Activated CD4-positive, alpha-beta memory T cell treated with anti-CD3 and anti-CD28 coated beads, Interleukin-2, amount 10 ng/mL, durations not matched to agents 7 days and 5 days (primary cell): ENCODE results near the gene PLXNA2. TPM values are rescaled to one million over a fixed set of nuclear protein-coding genes. Genes with fewer than 3 reads are reported as not detected.

Experiments
- CTCF ChIA-PET: fragments of 350-600 bp; sonication (Branson Sonifier 250); formaldehyde crosslinking; loops from one replicate; lab custom pipeline; 2021; ENCODE audit warnings: antibody characterized with exemption, inconsistent platforms; lab: Charles Lee
- POLR2A ChIA-PET: fragments of 350-600 bp; sonication (Branson Sonifier 250); formaldehyde crosslinking; loops from one replicate; lab custom pipeline; 2021; ENCODE audit warnings: antibody characterized with exemption; lab: Charles Lee
- DNase-seq: peaks from one replicate; pipeline ENCODE4 v3.0.0-alpha.2; 2020
- H3K27ac Mint-ChIP-seq: one replicate; pipeline ENCODE4 v1.8.0; 2021; ENCODE audit warnings: mild to moderate bottlenecking, mixed read lengths
- H3K27me3 Mint-ChIP-seq: one replicate; pipeline ENCODE4 v1.8.0; 2021; ENCODE audit warnings: mixed read lengths
- H3K36me3 Mint-ChIP-seq: one replicate; pipeline ENCODE4 v1.8.0; 2021; ENCODE audit warnings: low read depth, mixed read lengths
- H3K4me1 Mint-ChIP-seq: one replicate; pipeline ENCODE4 v1.8.0; 2021; ENCODE audit warnings: mixed read lengths
- H3K4me3 Mint-ChIP-seq: one replicate; pipeline ENCODE4 v1.8.0; 2021; ENCODE audit warnings: mild to moderate bottlenecking, mixed read lengths
- H3K9me3 Mint-ChIP-seq: one replicate; pipeline ENCODE4 v1.8.0; 2021; ENCODE audit warnings: mixed read lengths
- total RNA-seq, 2 experiments: library from RNA; stranded (reverse); gene quantifications; one replicate each; pipeline ENCODE4 v1.2.3, GENCODE V29; 2021

Gene PLXNA2
- total RNA-seq, 2 experiments from 2014 or later: 0.43 to 0.65 TPM

DNA sequence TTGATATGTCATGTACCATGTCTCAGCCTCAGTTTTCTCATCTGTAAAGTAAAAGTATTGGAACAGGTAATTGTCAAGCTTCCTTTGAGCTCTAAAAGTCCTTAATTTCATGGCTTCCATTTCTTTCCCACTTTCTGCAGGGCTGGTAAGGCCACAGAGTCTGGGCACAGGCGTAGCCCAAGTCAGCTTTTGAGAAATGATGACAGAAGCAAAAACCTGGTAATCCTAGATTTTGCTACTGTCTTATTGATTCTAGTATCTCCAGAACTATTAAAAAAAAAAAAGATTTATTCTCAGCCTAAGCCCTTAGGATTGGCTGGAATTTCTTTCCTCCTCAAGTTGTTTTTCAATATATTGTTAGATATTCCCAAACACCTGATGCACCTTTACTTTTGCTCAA lies 31.3 kb downstream of the PLXNA2 start:
- Mint-ChIP-seq H3K4me3 (no peak overlapping the region), H3K9me3 (no peaks in the 10 kb centered on the region), H3K36me3 (no peaks in the 10 kb centered on the region), H3K27ac (no peak overlapping the region), H3K4me1 (no peaks in the 10 kb centered on the region), H3K27me3 (peaks cover 3% of the 10 kb centered on the region)
- DNase-seq: no peak
- CTCF ChIA-PET: interaction anchor here (0.6 to 1.3 kb wide), 2 partner anchors 10 to 81 kb away, joined by 3 to 4 read pairs; no protein-coding TSS in a partner anchor
- POLR2A ChIA-PET: no interaction called here

GRCh38 chr1:208211921-208212843 lies 32.0 kb downstream of the PLXNA2 start:
- no peak for DNase-seq
- Mint-ChIP-seq H3K27ac (no peak overlapping the region), H3K4me1 (no peaks in the 10 kb centered on the region), H3K4me3 (no peak overlapping the region), H3K9me3 (no peaks in the 10 kb centered on the region), H3K27me3 (peaks cover 3% of the 10 kb centered on the region), H3K36me3 (no peaks in the 10 kb centered on the region)
- ChIA-PET POLR2A (no interaction called here), CTCF (interaction anchor here (0.6 to 1.3 kb wide), 2 partner anchors 9 to 80 kb away, joined by 3 to 4 read pairs; no protein-coding TSS in a partner anchor)

GRCh38 chr1:208209896-208210589 lies 34.1 kb downstream of the PLXNA2 start:
- peaks cover 3% of the 10 kb centered on the region for H3K27me3 Mint-ChIP-seq
- H3K4me1 Mint-ChIP-seq: no peaks in the 10 kb centered on the region
- no peak overlapping the region for H3K27ac Mint-ChIP-seq
- no peaks in the 10 kb centered on the region for H3K9me3 Mint-ChIP-seq
- CTCF ChIA-PET: no interaction called here
- no peak overlapping the region for H3K4me3 Mint-ChIP-seq
- no peaks in the 10 kb centered on the region for H3K36me3 Mint-ChIP-seq
- POLR2A ChIA-PET: no interaction called here
- DNase-seq: no peak

DNA sequence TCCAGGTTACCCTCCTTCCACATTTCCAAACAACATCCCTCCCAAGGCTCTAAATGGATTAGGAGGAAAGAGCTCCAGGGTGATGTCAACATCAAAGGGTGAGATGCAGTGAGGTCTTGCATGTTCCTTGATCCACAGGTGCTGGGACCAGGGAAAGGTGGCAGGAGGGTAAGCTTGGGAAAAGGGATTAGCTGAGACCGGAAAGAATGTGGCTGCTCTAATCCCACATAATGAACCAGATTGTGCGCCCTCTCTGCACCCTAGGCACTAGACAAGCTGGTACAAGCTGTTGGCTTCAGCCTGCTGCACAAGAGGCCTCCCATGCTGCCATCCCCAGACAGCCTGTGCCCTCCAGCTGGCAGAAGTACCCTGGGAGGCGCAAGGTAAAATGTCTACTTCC lies 34.9 kb downstream of the PLXNA2 start:
- Mint-ChIP-seq H3K4me3 (no peak overlapping the region), H3K27ac (no peak overlapping the region), H3K4me1 (no peaks in the 10 kb centered on the region), H3K9me3 (no peaks in the 10 kb centered on the region), H3K27me3 (peaks cover 3% of the 10 kb centered on the region), H3K36me3 (no peaks in the 10 kb centered on the region)
- CTCF ChIA-PET: no interaction called here
- POLR2A ChIA-PET: no interaction called here
- no peak for DNase-seq

GRCh38 chr1:208208132-208208487 lies 36.1 kb downstream of the PLXNA2 start:
- ChIA-PET POLR2A (no interaction called here), CTCF (no interaction called here)
- Mint-ChIP-seq H3K27me3 (peaks cover 2% of the 10 kb centered on the region), H3K4me1 (no peaks in the 10 kb centered on the region), H3K36me3 (no peaks in the 10 kb centered on the region), H3K9me3 (no peaks in the 10 kb centered on the region), H3K27ac (no peak overlapping the region), H3K4me3 (no peak overlapping the region)
- DNase-seq: no peak

DNA sequence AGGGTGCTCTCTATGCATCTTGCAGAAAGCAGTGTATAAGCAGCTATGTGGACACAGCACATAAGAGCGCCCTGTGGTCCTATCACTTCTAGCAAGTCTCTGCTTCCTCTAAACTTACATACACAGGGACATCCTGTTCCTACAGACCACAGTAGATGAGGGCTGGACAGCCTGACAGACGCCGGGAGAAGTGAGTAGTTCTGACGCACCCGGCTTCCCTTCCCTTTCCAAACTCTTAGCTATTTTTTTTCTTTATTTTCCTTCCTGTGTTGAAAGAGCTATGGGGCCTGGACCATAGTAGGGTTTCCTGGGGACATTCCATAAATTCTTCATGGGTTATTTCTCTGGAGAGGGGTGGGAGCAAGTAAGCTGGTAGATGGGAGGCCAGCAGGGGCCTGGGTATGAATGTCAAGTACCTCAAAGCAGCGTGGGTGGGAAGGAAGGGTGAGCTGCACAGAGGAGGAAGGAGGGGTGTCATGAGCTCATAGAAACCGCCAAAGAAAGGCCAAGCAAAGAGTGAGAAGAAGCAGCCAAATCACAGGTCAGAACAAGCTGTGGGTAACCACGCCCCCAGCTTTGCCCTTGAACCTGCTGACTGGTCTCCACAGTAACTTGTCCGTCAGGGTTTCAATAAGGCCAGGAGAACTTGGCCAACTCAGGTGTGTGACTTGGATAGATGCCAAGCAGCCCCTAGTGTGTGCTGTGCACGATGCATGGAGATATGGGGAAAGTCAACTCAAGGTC lies 36.6 kb downstream of the PLXNA2 start:
- no peak overlapping the region for H3K4me3 Mint-ChIP-seq
- H3K36me3 Mint-ChIP-seq: no peaks in the 10 kb centered on the region
- ChIA-PET POLR2A (no interaction called here), CTCF (no interaction called here)
- peaks cover 2% of the 10 kb centered on the region for H3K27me3 Mint-ChIP-seq
- no peaks in the 10 kb centered on the region for H3K4me1 Mint-ChIP-seq
- H3K27ac Mint-ChIP-seq: no peak overlapping the region
- DNase-seq: no peak
- no peaks in the 10 kb centered on the region for H3K9me3 Mint-ChIP-seq

DNA sequence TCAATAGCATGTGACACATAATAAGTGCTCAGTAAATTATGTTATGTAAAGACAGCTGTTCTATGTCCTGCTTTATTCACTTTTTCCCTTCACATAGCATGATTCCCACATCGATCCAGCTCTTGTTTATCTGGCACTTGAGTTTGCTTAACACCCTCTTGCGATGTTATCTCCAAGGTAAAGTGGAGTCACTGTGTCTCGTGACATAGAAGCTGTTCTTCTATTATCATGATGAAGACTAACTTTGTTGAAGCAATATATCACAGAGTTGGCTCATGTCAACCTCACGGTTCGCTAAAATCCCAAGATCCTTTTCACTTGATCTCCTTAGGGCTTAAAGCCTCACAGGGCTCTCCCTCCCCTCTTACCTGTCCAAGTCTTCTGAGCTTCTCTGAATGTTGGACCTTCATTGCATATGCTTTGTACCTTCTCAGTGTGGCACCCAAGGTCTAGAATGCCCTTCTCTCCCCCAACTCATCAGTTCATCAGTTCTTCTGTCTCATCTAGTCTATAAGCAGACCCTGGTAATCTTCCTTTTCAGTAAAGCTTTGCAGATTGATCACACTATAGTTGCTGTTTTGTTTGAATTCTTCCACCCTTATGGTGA lies 38.0 kb downstream of the PLXNA2 start:
- Mint-ChIP-seq H3K27ac (no peak overlapping the region), H3K4me3 (no peak overlapping the region), H3K9me3 (no peaks in the 10 kb centered on the region), H3K4me1 (no peaks in the 10 kb centered on the region), H3K36me3 (no peaks in the 10 kb centered on the region), H3K27me3 (peaks cover 2% of the 10 kb centered on the region)
- ChIA-PET CTCF (no interaction called here), POLR2A (no interaction called here)
- no peak for DNase-seq

- no peak for DNase-seq
- Mint-ChIP-seq H3K9me3 (no peaks in the 10 kb centered on the region), H3K27me3 (peaks cover 2% of the 10 kb centered on the region), H3K4me3 (no peak overlapping the region), H3K27ac (no peak overlapping the region), H3K4me1 (no peaks in the 10 kb centered on the region), H3K36me3 (no peaks in the 10 kb centered on the region)
- ChIA-PET CTCF (no interaction called here), POLR2A (no interaction called here)
These were observed 38.8 kb downstream of the PLXNA2 start for GRCh38 chr1:208205216-208206013.

- H3K4me1 Mint-ChIP-seq: no peaks in the 10 kb centered on the region
- H3K9me3 Mint-ChIP-seq: no peaks in the 10 kb centered on the region
- ChIA-PET POLR2A (no interaction called here), CTCF (no interaction called here)
- no peak for DNase-seq
- no peak overlapping the region for H3K27ac Mint-ChIP-seq
- H3K4me3 Mint-ChIP-seq: no peak overlapping the region
- H3K36me3 Mint-ChIP-seq: no peaks in the 10 kb centered on the region
- H3K27me3 Mint-ChIP-seq: peaks cover 2% of the 10 kb centered on the region
These were observed 39.4 kb downstream of the PLXNA2 start for GRCh38 chr1:208204779-208205178.

- POLR2A ChIA-PET: no interaction called here
These were observed 40.2 kb downstream of the PLXNA2 start for GRCh38 chr1:208203848-208204609.

DNA sequence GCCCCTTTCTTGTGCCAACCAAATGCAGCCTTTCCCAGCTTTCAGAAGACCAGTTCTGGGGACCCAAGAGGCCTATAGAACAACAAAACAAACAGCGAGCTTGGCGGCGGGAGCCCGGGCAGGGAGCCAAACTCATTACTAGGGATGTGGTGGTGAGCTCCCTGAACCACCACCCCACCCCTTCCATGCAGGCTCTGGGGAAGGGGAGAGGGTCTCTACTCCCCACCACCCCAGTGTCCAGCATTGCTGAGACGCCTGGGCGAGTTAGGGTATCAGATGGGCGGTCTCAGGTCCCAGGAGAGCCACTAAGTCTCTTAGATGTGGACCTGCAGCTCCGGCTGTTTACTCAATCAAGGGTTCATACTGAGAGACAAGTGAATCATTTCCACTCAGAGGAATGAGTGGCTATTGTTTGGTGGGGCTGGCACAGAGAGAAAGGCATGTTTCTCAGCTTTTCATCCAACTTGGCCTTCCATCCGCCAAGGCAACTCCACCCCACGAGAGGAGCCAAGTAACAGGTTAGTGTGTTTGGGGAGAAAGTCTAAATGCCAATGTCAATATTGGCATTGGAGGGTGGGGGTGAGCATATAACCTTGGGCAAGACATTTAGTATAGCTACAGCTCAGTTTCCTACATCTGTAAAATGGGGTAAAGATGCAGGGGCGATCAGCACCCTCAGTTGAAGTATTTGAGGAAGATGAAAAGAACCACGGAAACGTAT lies 40.9 kb downstream of the PLXNA2 start:
- CTCF ChIA-PET: interaction anchor here (1.0 to 1.1 kb wide), 2 partner anchors 10 to 41 kb away, joined by 3 read pairs; partner anchors contain the start of gene PLXNA2
- no peak overlapping the region for H3K27ac Mint-ChIP-seq
- no peaks in the 10 kb centered on the region for H3K9me3 Mint-ChIP-seq
- POLR2A ChIA-PET: no interaction called here
- H3K27me3 Mint-ChIP-seq: no peaks in the 10 kb centered on the region
- no peaks in the 10 kb centered on the region for H3K36me3 Mint-ChIP-seq
- no peak overlapping the region for H3K4me3 Mint-ChIP-seq
- no peak for DNase-seq
- H3K4me1 Mint-ChIP-seq: no peaks in the 10 kb centered on the region

More at GRCh38 chr1:208203848-208204609, 40.2 kb downstream of the PLXNA2 start:
- H3K4me3 Mint-ChIP-seq: no peak overlapping the region
- no peak for DNase-seq
- no peaks in the 10 kb centered on the region for H3K36me3 Mint-ChIP-seq
- CTCF ChIA-PET: no interaction called here
- H3K4me1 Mint-ChIP-seq: no peaks in the 10 kb centered on the region
- H3K9me3 Mint-ChIP-seq: no peaks in the 10 kb centered on the region
- H3K27me3 Mint-ChIP-seq: no peaks in the 10 kb centered on the region
- no peak overlapping the region for H3K27ac Mint-ChIP-seq
